Uterus (tissue), 4 donors: ENCODE results near the gene APOBEC3H. TPM values are rescaled to one million over a fixed set of nuclear protein-coding genes. Genes with fewer than 3 reads are reported as not detected.

Experiments
- DNase-seq, 2 donors: peaks; one replicate each; pipeline ENCODE4 v3.0.0-alpha.2; 2019 to 2020
- H3K27ac ChIP-seq, 2 donors: fragments of 200-600 bp; sonication (generic); 1 replicate in 1 of 2; 2 replicates in 1 of 2; pipeline ENCODE4 v1.5.1; 2016 to 2018
- H3K27me3 ChIP-seq, 2 donors: fragments of 200-600 bp; sonication (generic); one replicate each; pipeline ENCODE4 v1.5.1; 2018 to 2019; ENCODE audit warnings: control low read depth in 1 of 2
- H3K36me3 ChIP-seq, 2 donors: fragments of 200-600 bp; sonication (generic); one replicate each; pipeline ENCODE4 v1.5.1; 2019; ENCODE audit warnings: control low read depth in 1 of 2
- H3K4me1 ChIP-seq, 2 donors: fragments of 200-600 bp; sonication (generic); one replicate each; pipeline ENCODE4 v1.5.1; 2018 to 2019; ENCODE audit warnings: control low read depth in 1 of 2
- H3K4me3 ChIP-seq, 2 donors: fragments of 200-600 bp; sonication (generic); 1 replicate in 1 of 2; 2 replicates in 1 of 2; pipeline ENCODE4 v1.5.1; 2018 to 2019; ENCODE audit warnings: mild to moderate bottlenecking in 1 of 2
- H3K9me3 ChIP-seq, 2 donors: fragments of 200-600 bp; sonication (generic); one replicate each; pipeline ENCODE4 v1.5.1; 2019; ENCODE audit warnings: control low read depth in 1 of 2
- POLR2A ChIP-seq, 2 donors: fragments of 450-650 bp; IDR thresholded peaks; one replicate each; pipeline ENCODE4 v1.6.1; 2016; ENCODE audit warnings: antibody characterized with exemption in 2 of 2, mild to moderate bottlenecking in 1 of 2, moderate library complexity in 1 of 2
- intact Hi-C: fragments of 100-400 bp; cut with DNase I; formaldehyde crosslinking; loops from one replicate; pipeline ENCODE4 v1.15.1; 2023; ENCODE audit warnings: low total_unique reads
- small RNA-seq: library from RNA; depleted of rRNA; stranded (forward); fragments of <200 nt; gene quantifications from one replicate; pipeline ENCODE3, GENCODE V24; 2016
- total RNA-seq, 4 donors: library from RNA; depleted of rRNA in 3 of 4; stranded (reverse); fragments of >200 nt in 3 of 4; gene quantifications; one replicate each; pipeline versions ENCODE4 v1.1.0 to v1.2.4, GENCODE V29; 2014 to 2023
- TF ChIP-seq, protein P1 (sequence below), 4 experiments: fragments of 200-600 bp in 2 of 4; fragments of 450-650 bp in 2 of 4; sonication (generic) in 2 of 4; IDR thresholded peaks; one replicate each; pipeline ENCODE4 v1.5.1; 2016 to 2019; ENCODE audit warnings: antibody characterized with exemption in 4 of 4, mild to moderate bottlenecking in 2 of 4, moderate library complexity in 1 of 4
- donor health status: DM: yes; HTN: yes; CAD: no.

The APOBEC3H gene
- total RNA-seq, 4 donors from 2014 or later: 0.69 TPM; not detected in 3

DNA sequence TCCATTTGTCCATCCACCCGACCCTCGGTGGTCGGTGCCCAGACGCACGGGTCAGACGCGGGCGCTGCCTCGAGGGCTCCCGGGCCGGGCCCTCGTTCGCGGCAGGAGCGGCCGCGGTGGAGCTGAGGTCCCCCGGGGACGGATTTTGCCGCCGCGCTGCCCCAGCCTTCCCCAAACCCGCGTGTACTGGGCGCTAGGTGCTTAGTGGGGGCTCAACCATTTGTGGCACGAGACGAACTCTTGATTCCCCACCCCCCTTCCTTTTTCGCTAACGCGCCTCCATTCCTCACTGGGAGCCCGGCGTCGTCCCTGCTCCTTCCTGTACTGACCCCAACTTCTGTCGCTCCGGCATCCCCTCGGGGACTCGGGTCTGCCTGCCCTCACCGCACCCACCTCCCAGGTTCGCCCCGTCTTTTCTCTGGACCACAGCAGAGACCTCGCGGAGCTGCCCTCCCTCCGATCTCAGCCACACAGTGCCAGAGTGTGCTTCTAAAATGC lies 56.2 kb downstream of the APOBEC3H start:
- TF ChIP-seq, protein P1, sequence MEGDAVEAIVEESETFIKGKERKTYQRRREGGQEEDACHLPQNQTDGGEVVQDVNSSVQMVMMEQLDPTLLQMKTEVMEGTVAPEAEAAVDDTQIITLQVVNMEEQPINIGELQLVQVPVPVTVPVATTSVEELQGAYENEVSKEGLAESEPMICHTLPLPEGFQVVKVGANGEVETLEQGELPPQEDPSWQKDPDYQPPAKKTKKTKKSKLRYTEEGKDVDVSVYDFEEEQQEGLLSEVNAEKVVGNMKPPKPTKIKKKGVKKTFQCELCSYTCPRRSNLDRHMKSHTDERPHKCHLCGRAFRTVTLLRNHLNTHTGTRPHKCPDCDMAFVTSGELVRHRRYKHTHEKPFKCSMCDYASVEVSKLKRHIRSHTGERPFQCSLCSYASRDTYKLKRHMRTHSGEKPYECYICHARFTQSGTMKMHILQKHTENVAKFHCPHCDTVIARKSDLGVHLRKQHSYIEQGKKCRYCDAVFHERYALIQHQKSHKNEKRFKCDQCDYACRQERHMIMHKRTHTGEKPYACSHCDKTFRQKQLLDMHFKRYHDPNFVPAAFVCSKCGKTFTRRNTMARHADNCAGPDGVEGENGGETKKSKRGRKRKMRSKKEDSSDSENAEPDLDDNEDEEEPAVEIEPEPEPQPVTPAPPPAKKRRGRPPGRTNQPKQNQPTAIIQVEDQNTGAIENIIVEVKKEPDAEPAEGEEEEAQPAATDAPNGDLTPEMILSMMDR (IDR thresholded peaks at IDR 0.05): no peak
- no peak for TF ChIP-seq POLR2A (IDR thresholded peaks at IDR 0.05)
- peaks cover 0 to 22% of the 10 kb centered on the region in 2 donors for H3K4me1 ChIP-seq
- peak overlapping the region; percentile 44 to 74 for H3K4me3 ChIP-seq
- intact Hi-C loops: loop anchor here (5.0 kb wide), 1 partner anchor 164 kb away; the partner anchor contains the start of gene RPL3
- no peaks in the 10 kb centered on the region for H3K9me3 ChIP-seq
- no peaks in the 10 kb centered on the region for H3K36me3 ChIP-seq
- H3K27me3 ChIP-seq: no peaks in the 10 kb centered on the region
- peak overlapping the region; percentile 95 to 99 for H3K27ac ChIP-seq
- no peak for DNase-seq

Small RNA genes within 50 kb of the gene (small RNA-seq; reads per million reads assigned to genes)
- not detected for gene AL022318.2
- gene COX5BP7: not detected

Other genes with a start within 250 kb of the APOBEC3H start
- gene CBX6, start 225.0 kb upstream of the APOBEC3H start, total RNA-seq: 100 to 1,000 TPM in 1 of 4 donors, 10 to 100 TPM in 3; 11.0 to 145 (median 56.4) TPM
- gene APOBEC3A, start 139.6 kb upstream of the APOBEC3H start, total RNA-seq: not detected
- gene APOBEC3B, start 114.9 kb upstream of the APOBEC3H start, total RNA-seq: 1 to 10 TPM in 2 of 4 donors, not detected in 2; 1.2 to 1.5 TPM
- 10 to 100 TPM in 1 of 4 donors, 1 to 10 TPM in 3; 3.6 to 48.2 (median 6.7) TPM for gene APOBEC3C, start 83.0 kb upstream of the APOBEC3H start, total RNA-seq
- 1 to 10 TPM in 2 of 4 donors, not detected in 2; 2.1 to 9.6 TPM for gene APOBEC3D, start 76.1 kb upstream of the APOBEC3H start, total RNA-seq
- gene APOBEC3F, start 56.4 kb upstream of the APOBEC3H start, total RNA-seq: 10 to 100 TPM in 1 of 4 donors, 1 to 10 TPM in 2, not detected in 1; 1.2 to 26.6 (median 4.2) TPM
- gene APOBEC3G, start 20.0 kb upstream of the APOBEC3H start, total RNA-seq: 10 to 100 TPM in 3 of 4 donors, 1 to 10 TPM in 1; 5.9 to 36.1 (median 21.6) TPM
- gene CBX7, start 55.4 kb downstream of the APOBEC3H start, total RNA-seq: 100 to 1,000 TPM in 2 of 4 donors, 10 to 100 TPM in 2; 16.0 to 128 (median 102) TPM
- 10 to 100 TPM in 1 of 4 donors, 1 to 10 TPM in 3; 2.0 to 24.8 (median 5.6) TPM for gene PDGFB, start 147.7 kb downstream of the APOBEC3H start, total RNA-seq
- gene RPL3, start 222.4 kb downstream of the APOBEC3H start, total RNA-seq: 1,000 to 10,000 TPM; 1,498 to 2,840 (median 2,333) TPM